BE2C (cell line): ENCODE data around the gene DPEP3.

Experiments used
- DNase-seq: peaks from one replicate; pipeline ENCODE4 v3.0.0-alpha.2; 2020
- H3K27me3 ChIP-seq: fragments of 250-450 bp; sonication (Bioruptor Pico); 2 replicates; pipeline ENCODE4 v1.5.1; 2020; ENCODE audit warnings: mild to moderate bottlenecking
- H3K36me3 ChIP-seq: fragments of 250-450 bp; sonication (Bioruptor Pico); 2 replicates; pipeline ENCODE4 v1.5.1; 2020; ENCODE audit warnings: mild to moderate bottlenecking
- H3K4me1 ChIP-seq: fragments of 250-450 bp; sonication (Bioruptor Pico); 2 replicates; pipeline ENCODE4 v1.5.1; 2020
- H3K4me3 ChIP-seq: 2 replicates; pipeline ENCODE4 v1.5.1; 2011; ENCODE audit warnings: low read depth, low read length
- H3K9me3 ChIP-seq: fragments of 250-450 bp; sonication (Bioruptor Pico); 2 replicates; pipeline ENCODE4 v1.5.1; 2020
- CTCF ChIP-seq: IDR thresholded peaks from 2 replicates; pipeline ENCODE4 v1.5.1; 2012; ENCODE audit warnings: mild to moderate bottlenecking, low read depth, low read length

The DPEP3 gene

GRCh38 chr16:67936124-67936879 lies 44.0 kb downstream of the DPEP3 start, which contains the start of gene PSMB10:
TSS of gene PSMB10 (minus strand) at chr16:67936850. CDS start at chr16:67936749, 101 bp downstream.
- Histone ChIP-seq H3K36me3 (no peaks in the 10 kb centered on the region), H3K27me3 (no peaks in the 10 kb centered on the region), H3K9me3 (no peaks in the 10 kb centered on the region), H3K4me3 (peak within 1 kb of the TSS; percentile 86), H3K4me1 (no peaks in the 10 kb centered on the region; the same call in 1 of the 2 replicates)
- DNase-seq, result peak; percentile 40
- TF ChIP-seq CTCF, result no peak

GRCh38 chr16:67935402-67936123 lies 44.7 kb downstream of the DPEP3 start:
- no peaks in the 10 kb centered on the region; the same call in 1 of the 2 replicates for H3K4me1 ChIP-seq
- peak; percentile 96 for DNase-seq
- H3K27me3 ChIP-seq, result no peaks in the 10 kb centered on the region
- H3K4me3 ChIP-seq, result peak overlapping the region; percentile 86
- no peak for TF ChIP-seq CTCF
- no peaks in the 10 kb centered on the region for H3K9me3 ChIP-seq
- no peaks in the 10 kb centered on the region for H3K36me3 ChIP-seq

- Histone ChIP-seq H3K36me3 (no peaks in the 10 kb centered on the region), H3K4me1 (no peaks in the 10 kb centered on the region; the same call in 1 of the 2 replicates), H3K9me3 (no peaks in the 10 kb centered on the region), H3K4me3 (peak overlapping the region; percentile 86), H3K27me3 (no peaks in the 10 kb centered on the region)
- TF ChIP-seq CTCF, result no peak
- DNase-seq, result no peak
Measured at GRCh38 chr16:67935101-67935401, 45.2 kb downstream of the DPEP3 start.

GRCh38 chr16:67934306-67935100 lies 45.8 kb downstream of the DPEP3 start:
- no peaks in the 10 kb centered on the region for H3K9me3 ChIP-seq
- H3K36me3 ChIP-seq, result no peaks in the 10 kb centered on the region
- DNase-seq, result peak; percentile 24
- H3K4me3 ChIP-seq, result peak overlapping the region; percentile 86
- H3K27me3 ChIP-seq, result no peaks in the 10 kb centered on the region
- H3K4me1 ChIP-seq, result no peaks in the 10 kb centered on the region; the same call in 1 of the 2 replicates
- no peak for TF ChIP-seq CTCF

- no peak overlapping the region; the same call in 1 of the 2 replicates for H3K4me3 ChIP-seq
- H3K27me3 ChIP-seq, result no peaks in the 10 kb centered on the region
- no peak for TF ChIP-seq CTCF
- DNase-seq, result no peak
- no peaks in the 10 kb centered on the region; the same call in 1 of the 2 replicates for H3K36me3 ChIP-seq
- no peaks in the 10 kb centered on the region for H3K9me3 ChIP-seq
- no peaks in the 10 kb centered on the region; the same call in 1 of the 2 replicates for H3K4me1 ChIP-seq
Measured at GRCh38 chr16:67933805-67934204, 46.5 kb downstream of the DPEP3 start.
